Activated T-cell treated with anti-CD3 and anti-CD28 coated beads, Interleukin-2, amount 50 U/mL, for 4 hours (primary cell): Measurements from ENCODE around the gene STRA6. TPM values are rescaled to one million over a fixed set of nuclear protein-coding genes. Genes with fewer than 3 reads are reported as not detected.

Experiments used
- ATAC-seq, 2 donors: fragments of 200-7000 bp; cut with Tn5 transposase; one replicate each; pipeline ENCODE4 v1.10.0; 2021
- DNase-seq: peaks from one replicate; pipeline ENCODE4 v3.0.0-alpha.2; 2020
- H3K27me3 Mint-ChIP-seq: one replicate; pipeline ENCODE4 v1.8.0; 2021; ENCODE audit warnings: low read depth, mixed read lengths
- H3K36me3 Mint-ChIP-seq: one replicate; pipeline ENCODE4 v1.8.0; 2022; ENCODE audit warnings: mixed read lengths; ENCODE audit not compliant: insufficient read depth
- H3K4me1 Mint-ChIP-seq: one replicate; pipeline ENCODE4 v1.8.0; 2021; ENCODE audit warnings: low read depth, mixed read lengths
- H3K4me3 Mint-ChIP-seq: one replicate; pipeline ENCODE4 v1.8.0; 2021; ENCODE audit warnings: mild to moderate bottlenecking, moderate library complexity, mixed read lengths
- H3K9me3 Mint-ChIP-seq: one replicate; pipeline ENCODE4 v1.8.0; 2021; ENCODE audit warnings: mixed read lengths
- total RNA-seq, 3 donors: library from RNA; stranded (reverse); gene quantifications; one replicate each; pipeline ENCODE4 v1.2.1, GENCODE V29; 2021

Gene STRA6
- total RNA-seq, 3 donors from 2014 or later, result not detected

DNA sequence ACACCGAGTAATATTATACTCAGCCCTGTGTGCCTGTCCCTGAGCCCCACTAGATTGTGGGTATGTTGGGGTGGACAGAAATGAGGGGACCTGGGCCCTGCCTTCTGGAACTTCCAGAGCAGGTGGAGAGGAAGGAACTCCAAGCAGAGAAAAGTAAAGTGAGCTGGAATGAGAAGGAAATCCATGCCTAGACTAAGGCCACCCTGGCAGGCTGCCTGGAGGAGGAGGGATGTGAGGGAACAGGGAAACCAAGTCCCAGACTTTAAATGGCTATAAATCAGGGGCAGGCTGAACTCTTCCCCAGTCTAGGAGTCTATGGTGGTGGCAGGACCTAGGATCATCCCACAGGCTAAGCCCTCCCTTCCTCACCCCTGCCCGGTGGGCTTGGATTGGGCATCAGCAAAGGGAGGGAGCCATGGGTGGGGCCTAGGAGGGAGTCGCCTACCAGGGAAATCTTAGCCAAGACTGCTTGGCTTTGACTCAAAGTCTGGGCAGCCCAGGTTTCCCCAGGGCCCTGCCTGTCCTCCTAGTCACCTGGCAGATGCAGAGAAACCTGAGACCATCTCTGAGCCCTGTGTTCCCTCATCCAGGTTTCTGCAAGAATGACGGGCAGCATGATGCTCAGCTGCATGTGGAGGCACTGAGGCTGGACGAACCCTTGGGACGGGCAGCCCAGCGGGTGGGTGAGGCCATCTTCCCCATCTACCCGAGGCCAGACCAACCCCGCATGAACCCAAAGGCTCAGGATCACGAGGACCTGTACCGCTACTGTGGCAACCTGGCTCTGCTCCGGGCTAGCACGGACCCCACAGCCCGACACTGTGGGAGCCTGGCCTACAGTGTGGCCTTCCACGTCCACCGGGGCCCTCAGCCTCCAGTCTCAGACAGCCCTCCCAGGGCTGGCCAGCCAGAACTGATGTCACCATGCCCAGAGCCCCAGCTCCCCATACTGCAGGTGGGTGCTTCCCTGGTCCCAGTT lies 15.6 kb upstream of the STRA6 start:
- Mint-ChIP-seq H3K4me3 (no peak overlapping the region), H3K9me3 (no peaks in the 10 kb centered on the region), H3K36me3 (no peaks in the 10 kb centered on the region), H3K27me3 (peaks cover 37% of the 10 kb centered on the region), H3K4me1 (peaks cover under 1% of the 10 kb centered on the region)
- no peak for ATAC-seq
- no peak for DNase-seq

DNA sequence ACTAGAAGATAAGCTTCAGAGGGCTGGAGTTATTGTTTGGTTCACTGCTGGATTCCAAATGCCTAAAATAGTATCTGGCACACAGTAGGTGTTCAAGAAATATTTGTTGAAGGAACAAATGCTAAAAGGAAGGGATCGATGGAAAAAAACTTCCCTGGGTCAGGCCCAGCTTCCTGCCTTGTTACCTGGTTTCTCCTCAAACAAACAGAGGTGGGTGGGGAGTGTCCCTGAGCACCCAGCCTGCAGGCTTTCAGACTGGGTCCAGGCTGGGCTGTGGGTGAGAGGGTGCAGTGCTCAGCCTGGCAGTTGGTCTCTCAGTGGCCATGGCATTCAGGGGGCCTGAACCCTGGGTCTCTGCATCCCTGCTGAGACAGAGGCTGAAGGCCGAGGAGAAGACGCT lies 14.4 kb upstream of the STRA6 start:
- peaks cover 28% of the 10 kb centered on the region for H3K27me3 Mint-ChIP-seq

DNA sequence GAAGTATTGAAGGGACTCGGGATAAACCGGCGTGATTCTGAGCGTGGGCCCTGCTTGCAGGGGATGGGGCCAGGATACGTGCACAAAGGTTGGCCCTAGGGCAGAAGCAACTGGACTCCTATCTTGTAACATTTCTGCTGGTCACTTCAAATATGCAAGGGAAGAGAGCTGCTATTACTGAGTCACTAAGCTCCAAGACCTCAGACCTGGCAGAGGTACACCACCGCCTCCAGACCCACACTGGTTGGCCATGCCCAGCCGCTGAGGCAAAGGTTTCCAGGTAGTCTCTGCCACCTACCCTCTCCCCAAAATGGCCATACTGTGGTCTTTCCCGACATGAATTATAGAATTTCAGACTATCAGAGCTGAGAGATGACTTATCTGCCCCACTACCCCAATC lies 13.4 kb upstream of the STRA6 start:
- no peak overlapping the region for H3K4me3 Mint-ChIP-seq
- no peaks in the 10 kb centered on the region for H3K4me1 Mint-ChIP-seq
- peaks cover 28% of the 10 kb centered on the region for H3K27me3 Mint-ChIP-seq
- DNase-seq (no peak), ATAC-seq (no peak)
- H3K9me3 Mint-ChIP-seq, result no peaks in the 10 kb centered on the region
- no peaks in the 10 kb centered on the region for H3K36me3 Mint-ChIP-seq

More for the DNA sequence above, 14.4 kb upstream of the STRA6 start:
- H3K36me3 Mint-ChIP-seq, result no peaks in the 10 kb centered on the region
- ATAC-seq (no peak), DNase-seq (no peak)
- no peak overlapping the region for H3K4me3 Mint-ChIP-seq
- H3K4me1 Mint-ChIP-seq, result no peaks in the 10 kb centered on the region
- H3K9me3 Mint-ChIP-seq, result no peaks in the 10 kb centered on the region

DNA sequence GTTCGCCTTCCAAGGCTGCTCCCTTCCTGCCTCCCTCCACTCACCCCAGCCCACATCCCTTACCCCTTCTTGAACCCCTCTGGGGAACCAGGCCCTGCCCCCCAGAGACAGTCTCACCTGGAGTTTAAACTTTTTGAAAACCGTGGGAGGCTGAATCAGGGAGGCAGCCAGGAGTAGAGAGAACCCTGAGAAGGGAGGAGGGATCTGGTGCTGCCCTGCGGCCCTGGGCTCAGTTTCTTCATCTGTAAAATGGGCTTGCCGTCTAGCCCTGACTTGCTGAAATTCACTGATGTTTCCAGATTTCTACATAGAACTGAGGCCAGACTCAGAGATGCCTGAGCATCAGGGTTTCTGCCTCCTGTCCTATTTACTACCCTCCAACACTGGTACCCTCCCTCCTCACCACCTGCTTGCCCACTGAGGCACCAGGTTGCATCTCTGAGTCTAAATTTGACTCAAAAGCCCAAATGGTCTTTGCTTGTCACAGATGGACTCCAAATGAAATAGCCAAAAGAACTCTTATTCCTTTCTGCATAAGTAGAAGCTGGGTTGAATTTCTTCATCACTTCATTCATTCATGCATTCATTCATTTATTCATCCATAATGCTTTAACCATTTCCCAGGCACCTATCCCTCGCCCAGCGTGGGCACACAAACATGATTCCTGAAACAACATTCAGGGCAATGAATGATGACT lies 11.9 kb upstream of the STRA6 start:
- H3K4me3 Mint-ChIP-seq, result no peak overlapping the region
- DNase-seq (no peak), ATAC-seq (no peak)
- peaks cover 23% of the 10 kb centered on the region for H3K27me3 Mint-ChIP-seq
- H3K4me1 Mint-ChIP-seq, result no peaks in the 10 kb centered on the region
- H3K9me3 Mint-ChIP-seq, result no peaks in the 10 kb centered on the region
- no peaks in the 10 kb centered on the region for H3K36me3 Mint-ChIP-seq

DNA sequence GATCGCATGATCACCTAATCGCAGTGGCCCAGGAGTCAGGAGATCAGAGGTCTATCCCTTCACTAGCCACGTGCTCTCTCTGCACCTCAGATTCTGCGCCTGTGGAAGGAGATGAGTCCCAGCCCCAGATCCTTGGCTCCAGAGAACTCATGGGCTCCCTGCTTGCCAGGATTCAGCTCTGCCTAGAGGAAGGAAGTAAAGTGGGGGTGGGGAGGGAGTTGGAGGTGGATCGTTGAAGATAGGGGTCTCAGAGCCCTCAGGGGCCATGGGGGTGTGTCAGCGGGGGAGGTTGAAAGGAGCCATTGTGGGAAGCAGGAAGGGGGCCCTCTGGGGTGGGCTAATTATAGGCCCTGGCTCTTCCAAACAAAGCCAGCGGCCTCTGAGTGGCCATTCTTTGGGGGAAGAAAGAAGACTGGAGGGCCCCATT lies 11.3 kb upstream of the STRA6 start:
- H3K9me3 Mint-ChIP-seq, result no peaks in the 10 kb centered on the region
- no peaks in the 10 kb centered on the region for H3K4me1 Mint-ChIP-seq
- H3K27me3 Mint-ChIP-seq, result peaks cover 23% of the 10 kb centered on the region
- H3K36me3 Mint-ChIP-seq, result no peaks in the 10 kb centered on the region
- no peak for ATAC-seq
- no peak overlapping the region for H3K4me3 Mint-ChIP-seq
- no peak for DNase-seq

DNA sequence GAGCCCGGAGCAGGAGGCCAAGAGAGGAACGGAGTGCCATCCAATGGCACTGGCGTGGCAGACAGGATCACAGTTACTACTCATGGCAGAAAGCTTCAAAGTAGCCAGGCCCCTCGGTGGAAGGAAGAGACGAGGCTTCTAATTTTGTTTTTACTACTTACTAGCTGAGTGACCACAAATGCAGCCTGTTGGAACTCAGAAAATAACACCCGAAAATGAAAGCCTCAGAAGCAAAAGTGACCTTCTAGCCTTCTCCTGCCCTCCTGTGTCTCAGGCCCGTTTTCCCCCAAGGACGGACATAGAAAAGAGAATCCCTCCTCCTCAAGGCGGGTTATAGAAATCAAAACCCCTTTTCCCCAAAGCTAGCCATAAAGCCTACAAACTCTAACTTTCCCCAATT lies 9.9 kb upstream of the STRA6 start:
- ATAC-seq (no peak), DNase-seq (no peak)
- Mint-ChIP-seq H3K9me3 (no peaks in the 10 kb centered on the region), H3K4me3 (no peak overlapping the region), H3K36me3 (no peaks in the 10 kb centered on the region), H3K4me1 (no peaks in the 10 kb centered on the region), H3K27me3 (peaks cover 30% of the 10 kb centered on the region)

DNA sequence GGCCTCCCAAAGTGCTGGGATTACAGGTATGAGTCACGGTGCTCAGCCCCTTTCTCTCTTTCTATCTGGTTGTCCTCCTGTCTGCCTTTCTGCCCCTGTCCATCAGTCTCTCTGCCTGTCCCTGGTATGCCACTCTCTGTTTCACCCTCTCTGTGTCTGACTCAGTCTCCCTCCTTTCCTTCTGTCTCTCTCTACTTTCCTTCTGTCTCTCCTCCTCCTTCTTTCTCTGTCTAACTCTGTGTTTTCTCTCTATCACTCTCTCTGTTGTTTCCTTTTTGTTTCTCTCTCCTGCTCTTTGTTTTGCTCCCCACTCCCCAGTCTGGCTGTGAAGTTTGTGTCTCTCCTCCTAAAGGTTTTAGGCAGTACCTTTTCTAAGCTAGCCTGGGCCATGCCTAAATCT lies 9.1 kb upstream of the STRA6 start:
- Mint-ChIP-seq H3K9me3 (no peaks in the 10 kb centered on the region), H3K4me3 (no peak overlapping the region), H3K27me3 (peaks cover 31% of the 10 kb centered on the region), H3K36me3 (no peaks in the 10 kb centered on the region), H3K4me1 (no peaks in the 10 kb centered on the region)
- ATAC-seq (no peak), DNase-seq (no peak)

DNA sequence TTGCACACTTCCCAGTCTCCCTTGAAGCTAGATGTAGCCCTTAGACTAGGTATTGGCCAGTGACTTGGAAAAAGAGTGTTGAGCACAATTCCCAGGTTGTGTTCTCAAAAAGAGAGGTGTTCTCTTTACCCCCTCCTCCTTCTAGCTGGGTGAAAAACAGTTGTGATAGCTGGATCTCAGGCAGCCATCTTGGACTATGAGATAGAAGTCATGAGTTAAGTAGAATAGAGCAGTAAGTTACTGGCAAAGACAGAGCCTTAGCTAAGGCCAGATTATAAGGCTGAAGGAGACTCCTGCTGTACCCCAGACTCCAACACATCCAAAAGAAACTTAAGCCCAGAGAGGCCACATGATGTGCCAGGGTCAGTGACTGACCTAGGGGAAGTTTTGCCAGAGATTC lies 8.1 kb upstream of the STRA6 start:
- Mint-ChIP-seq H3K27me3 (peaks cover 31% of the 10 kb centered on the region), H3K36me3 (no peaks in the 10 kb centered on the region), H3K4me3 (no peak overlapping the region), H3K9me3 (no peaks in the 10 kb centered on the region), H3K4me1 (no peaks in the 10 kb centered on the region)
- ATAC-seq (no peak), DNase-seq (no peak)

DNA sequence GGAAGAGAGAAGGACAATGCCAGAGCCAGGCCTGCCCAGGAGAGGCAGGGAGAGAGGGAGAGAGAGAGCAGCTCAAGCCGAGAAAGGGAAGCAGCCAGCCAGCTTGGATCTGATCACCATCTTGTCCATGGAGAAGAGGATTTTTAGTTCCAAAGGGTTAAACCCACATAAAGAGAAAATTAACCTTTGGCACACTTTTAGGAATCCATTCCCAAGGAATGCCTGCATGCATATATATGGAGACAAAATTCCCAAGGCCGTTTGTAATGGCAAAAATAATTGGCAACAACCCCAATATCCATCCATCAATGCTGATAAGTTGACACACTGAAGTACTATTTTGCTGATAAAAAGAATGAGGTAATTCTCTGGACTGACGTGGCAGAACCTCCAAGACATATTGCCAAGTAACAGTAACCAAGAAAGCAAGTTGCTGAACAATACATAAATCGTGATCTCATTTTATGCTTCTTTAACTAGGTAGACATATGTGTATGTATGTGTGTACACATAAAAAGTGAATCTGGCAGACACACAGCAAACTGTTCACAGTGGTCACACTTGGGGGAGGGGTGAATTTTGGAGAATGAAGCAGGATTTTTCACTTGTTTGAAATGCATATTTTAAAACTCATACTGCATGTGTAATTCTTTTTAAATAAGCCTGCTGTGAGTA lies 7.5 kb upstream of the STRA6 start:
- no peaks in the 10 kb centered on the region for H3K4me1 Mint-ChIP-seq

DNA sequence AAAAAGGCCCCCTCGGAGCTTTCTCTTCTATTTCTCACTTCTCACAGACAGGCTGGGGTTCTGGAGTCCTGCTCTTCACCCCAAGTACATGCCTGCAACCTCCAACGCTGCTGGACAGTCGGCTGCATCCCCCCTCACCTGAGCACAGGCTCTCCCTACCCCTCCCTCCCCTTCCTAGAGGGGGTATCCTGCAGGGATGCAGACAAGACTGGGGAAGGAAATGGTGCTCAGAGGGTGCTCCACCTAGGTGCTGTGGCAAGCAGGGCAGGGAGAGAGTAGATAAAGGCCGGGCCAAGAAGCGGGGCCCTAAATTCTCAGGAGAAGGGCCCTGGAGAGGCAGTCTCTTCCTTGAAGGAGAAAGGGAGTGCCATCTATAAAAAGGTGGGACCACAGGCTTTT lies 7.0 kb upstream of the STRA6 start:
- DNase-seq, result no peak
- ATAC-seq, result no peak
- Mint-ChIP-seq H3K27me3 (peaks cover 21% of the 10 kb centered on the region), H3K36me3 (no peaks in the 10 kb centered on the region), H3K9me3 (no peaks in the 10 kb centered on the region), H3K4me1 (no peaks in the 10 kb centered on the region), H3K4me3 (no peak overlapping the region)

More for the DNA sequence above, 7.5 kb upstream of the STRA6 start:
- no peak for ATAC-seq
- Mint-ChIP-seq H3K9me3 (no peaks in the 10 kb centered on the region), H3K36me3 (no peaks in the 10 kb centered on the region), H3K4me3 (no peak overlapping the region), H3K27me3 (peaks cover 27% of the 10 kb centered on the region)
- DNase-seq, result no peak

DNA sequence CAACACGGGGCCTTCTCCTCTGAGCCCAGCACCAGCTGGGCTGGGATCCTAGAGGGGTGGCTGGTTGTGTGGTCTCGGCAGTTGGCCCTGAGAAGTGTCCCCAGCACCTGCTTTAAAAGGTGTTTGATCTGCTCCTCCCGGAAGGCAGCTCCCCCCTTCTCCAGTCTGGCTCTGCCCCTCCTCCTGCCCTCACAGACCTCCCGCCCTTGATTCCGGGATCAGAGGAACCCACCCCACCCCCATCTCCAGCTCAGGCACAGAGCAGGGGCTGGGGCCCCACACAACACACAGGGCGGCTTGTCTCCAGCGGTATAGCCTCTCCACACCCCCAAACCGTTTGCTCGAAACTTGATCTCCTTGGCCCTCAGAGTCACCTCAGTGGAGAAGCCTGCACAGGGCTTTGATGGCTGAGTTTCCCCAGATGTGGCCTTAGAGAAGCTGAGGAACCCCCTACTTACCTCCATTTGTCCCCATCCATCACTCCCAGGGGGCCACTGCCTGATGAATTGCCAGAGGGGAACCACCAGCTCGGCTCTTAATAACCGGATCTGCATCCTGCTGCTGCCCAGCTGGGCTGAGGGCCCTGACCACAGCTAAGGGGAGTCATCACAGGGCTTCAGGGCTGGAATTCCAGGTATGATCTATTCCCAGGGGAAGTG lies 6.4 kb upstream of the STRA6 start:
- no peaks in the 10 kb centered on the region for H3K36me3 Mint-ChIP-seq
- no peaks in the 10 kb centered on the region for H3K4me1 Mint-ChIP-seq
- ATAC-seq (no peak), DNase-seq (no peak)
- H3K9me3 Mint-ChIP-seq, result no peaks in the 10 kb centered on the region
- no peak overlapping the region for H3K4me3 Mint-ChIP-seq
- peaks cover 20% of the 10 kb centered on the region for H3K27me3 Mint-ChIP-seq

DNA sequence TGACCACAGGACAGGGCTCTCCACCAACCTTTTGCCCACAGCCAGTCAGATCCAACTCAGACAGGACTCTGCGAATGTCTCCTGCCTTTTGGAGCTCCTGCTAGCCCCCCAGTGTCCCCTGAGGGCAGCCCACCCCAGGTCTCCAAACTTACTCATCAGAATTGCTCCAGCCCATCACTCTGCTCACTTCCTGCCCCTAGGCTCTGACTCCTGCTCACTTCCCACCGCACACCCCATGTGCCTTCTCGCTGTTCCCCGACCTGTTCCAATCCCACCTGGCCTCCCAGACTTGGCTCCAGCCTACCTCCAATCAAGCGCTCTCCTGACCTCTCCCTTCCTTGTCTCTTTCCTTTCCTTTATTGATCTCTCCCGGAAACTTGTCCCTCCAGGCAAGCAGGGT lies 5.9 kb upstream of the STRA6 start:
- Mint-ChIP-seq H3K9me3 (no peaks in the 10 kb centered on the region), H3K36me3 (no peaks in the 10 kb centered on the region), H3K4me1 (no peaks in the 10 kb centered on the region), H3K4me3 (no peak overlapping the region), H3K27me3 (peaks cover 18% of the 10 kb centered on the region)
- no peak for ATAC-seq
- DNase-seq, result no peak

DNA sequence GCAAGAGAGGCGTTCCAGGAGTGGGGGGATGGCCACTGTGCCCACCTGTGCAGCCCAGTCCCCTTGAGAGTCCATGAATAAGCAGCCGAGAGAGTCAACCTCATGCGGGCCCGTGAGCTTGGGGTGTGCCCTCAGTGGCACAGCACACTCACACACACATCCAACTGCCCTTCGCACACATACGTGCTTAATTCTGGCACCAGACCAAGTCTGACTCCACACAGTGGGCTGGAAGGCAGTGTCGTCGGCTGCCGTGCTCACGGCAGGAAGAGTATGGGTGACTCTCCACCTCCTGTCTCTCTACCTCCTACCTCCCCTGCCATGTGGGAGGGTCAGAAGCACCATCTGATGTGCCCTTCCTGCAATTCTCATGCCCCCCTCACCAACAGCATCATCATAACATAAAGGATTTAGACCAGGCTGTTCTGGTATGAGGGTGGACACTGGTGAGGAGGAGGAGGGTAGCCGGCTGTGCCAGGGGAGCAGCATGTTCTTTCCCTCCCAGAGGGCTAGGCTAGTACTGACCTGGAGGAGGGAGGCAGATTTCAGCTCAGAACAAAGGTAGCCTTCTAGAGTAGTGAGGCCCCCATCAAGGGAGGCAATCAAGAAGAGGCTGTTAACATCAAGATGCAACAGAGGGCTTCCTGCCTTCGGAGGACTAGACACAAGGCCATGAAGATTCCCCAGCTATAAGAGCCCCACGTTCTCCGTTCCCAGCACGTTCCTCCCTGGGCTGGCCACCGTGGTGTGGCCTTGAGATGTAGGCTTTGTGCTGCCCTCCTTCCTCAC lies 5.3 kb upstream of the STRA6 start:
- no peaks in the 10 kb centered on the region for H3K4me1 Mint-ChIP-seq
- H3K27me3 Mint-ChIP-seq, result peaks cover 19% of the 10 kb centered on the region
- ATAC-seq (no peak), DNase-seq (no peak)
- no peak overlapping the region for H3K4me3 Mint-ChIP-seq
- no peaks in the 10 kb centered on the region for H3K9me3 Mint-ChIP-seq
- no peaks in the 10 kb centered on the region for H3K36me3 Mint-ChIP-seq
